ENCODE results near the gene ESD. TPM values are rescaled to one million over a fixed set of nuclear protein-coding genes. Genes with fewer than 3 reads are reported as not detected.

The ESD gene
- total RNA-seq, 4 donors from 2014 or later: 63.7 to 84.5 (median 76.1) TPM

DNA sequence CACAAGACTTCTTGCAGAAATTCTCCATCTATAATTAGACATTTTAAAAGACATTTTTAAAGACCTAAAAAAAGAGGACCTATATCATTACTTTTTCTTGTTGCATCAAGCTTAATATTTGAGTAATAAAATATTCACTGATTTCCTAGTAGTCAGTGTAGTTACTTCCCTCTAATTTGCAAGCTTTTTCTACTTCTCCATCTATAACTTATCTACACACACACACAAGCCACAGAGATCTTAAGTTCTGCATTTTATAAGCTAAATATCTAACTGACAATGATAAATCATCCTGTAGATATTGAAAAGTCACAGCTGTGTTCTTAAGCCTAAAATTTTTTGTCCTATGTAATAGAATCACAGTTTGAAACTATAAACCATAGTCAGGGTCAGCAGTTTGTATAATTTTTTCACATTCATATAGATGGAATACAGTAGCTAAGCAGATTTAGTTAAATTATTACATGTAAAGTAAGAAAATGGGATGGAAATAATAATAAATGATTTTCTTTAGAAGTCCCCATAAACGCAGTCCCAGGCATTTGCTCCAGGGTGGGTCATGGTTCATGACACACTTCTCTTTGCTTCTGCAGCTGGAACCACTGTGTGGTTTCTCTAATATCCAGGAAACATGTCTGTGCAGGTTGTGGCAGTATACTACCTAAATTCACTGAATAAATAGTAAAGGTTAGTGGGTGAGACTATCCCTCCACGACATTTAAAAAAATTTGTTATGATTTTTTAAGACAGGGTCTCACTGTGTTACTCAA is 60.2 kb downstream of the ESD start:
- 70 to 73% methylated on average over 2 of the region's 2 CpGs for WGBS, 2 donors
- no peak for TF ChIP-seq CTCF (IDR thresholded peaks at IDR 0.05)
- no peak overlapping the region for H3K4me3 ChIP-seq (ENCODE audit: low read depth, poor library complexity, severe bottlenecking)
- DNase-seq (ENCODE audit: low spot score in 2 of 2): no peak
- intact Hi-C loops (cut with DNase I; ENCODE audit: low total_unique reads): no loop called here

- H3K4me3 ChIP-seq (ENCODE audit: low read depth, poor library complexity, severe bottlenecking): no peak overlapping the region
- WGBS, 2 donors: 65 to 96% methylated on average over 3 of the region's 3 CpGs
- TF ChIP-seq POLR2A (IDR thresholded peaks at IDR 0.05): no peak
- TF ChIP-seq CTCF (IDR thresholded peaks at IDR 0.05): no peak
- intact Hi-C loops (cut with DNase I; ENCODE audit: low total_unique reads): no loop called here
- no peak for DNase-seq (ENCODE audit: low spot score in 2 of 2)
Measured at GRCh38 chr13:46735425-46735824, 61.5 kb downstream of the ESD start.

- TF ChIP-seq CTCF (IDR thresholded peaks at IDR 0.05) (no peak), POLR2A (IDR thresholded peaks at IDR 0.05) (no peak)
- intact Hi-C loops (cut with DNase I; ENCODE audit: low total_unique reads): no loop called here
- 77 to 81% methylated on average over 6 of the region's 6 CpGs for WGBS, 2 donors
- no peak for DNase-seq (ENCODE audit: low spot score in 2 of 2)
- no peak overlapping the region for H3K4me3 ChIP-seq (ENCODE audit: low read depth, poor library complexity, severe bottlenecking)
Measured at GRCh38 chr13:46731535-46731934, 65.4 kb downstream of the ESD start.

GRCh38 chr13:46728777-46729176 is 68.2 kb downstream of the ESD start:
- 92 to 94% methylated on average over 7 of the region's 7 CpGs for WGBS, 2 donors
- intact Hi-C loops (cut with DNase I; ENCODE audit: low total_unique reads): loop anchor here (10.0 kb wide), 1 partner anchor 234 kb away; no protein-coding TSS in a partner anchor
- no peak for DNase-seq (ENCODE audit: low spot score in 2 of 2)
- TF ChIP-seq POLR2A (IDR thresholded peaks at IDR 0.05): no peak
- no peak for TF ChIP-seq CTCF (IDR thresholded peaks at IDR 0.05)
- no peak overlapping the region for H3K4me3 ChIP-seq (ENCODE audit: low read depth, poor library complexity, severe bottlenecking)

- TF ChIP-seq CTCF (IDR thresholded peaks at IDR 0.05) (no peak), POLR2A (IDR thresholded peaks at IDR 0.05) (no peak)
- no peak for DNase-seq (ENCODE audit: low spot score in 2 of 2)
- 94% methylated on average over 4 to 5 of the region's 5 CpGs for WGBS, 2 donors
- no peak overlapping the region for H3K4me3 ChIP-seq (ENCODE audit: low read depth, poor library complexity, severe bottlenecking)
- intact Hi-C loops (cut with DNase I; ENCODE audit: low total_unique reads): loop anchor here (10.0 kb wide), 1 partner anchor 232 kb away; no protein-coding TSS in a partner anchor
Measured at GRCh38 chr13:46726347-46726746, 70.6 kb downstream of the ESD start.

Other genes with a start within 250 kb of the ESD start
- gene LRCH1, start 244.0 kb downstream of the ESD start, total RNA-seq: 10 to 100 TPM; 34.3 to 43.9 (median 40.3) TPM
- under 1 TPM in 3 of 4 donors, not detected in 1; 0.06 to 0.55 (median 0.10) TPM for gene HTR2A, start 99.9 kb upstream of the ESD start, total RNA-seq